Astrocyte of the cerebellum (primary cell): ENCODE results near the gene SLC6A17.

Experiments
- DNase-seq: peaks from one replicate; pipeline ENCODE4 v3.0.0-alpha.2; 2011; ENCODE audit warnings: low read depth
- H3K4me3 ChIP-seq: 2 replicates; pipeline ENCODE4 v1.5.1; 2011; ENCODE audit warnings: mild to moderate bottlenecking, low read depth, low read length, moderate library complexity
- CTCF ChIP-seq: IDR thresholded peaks from 2 replicates; pipeline ENCODE4 v1.5.1; 2012; ENCODE audit warnings: low read length, low read depth, moderate library complexity, mild to moderate bottlenecking; ENCODE audit errors: missing control alignments
- in situ Hi-C: cut with HindIII; loops from 2 replicates; pipeline ENCODE4 v1.10.0; 2017; ENCODE audit warnings: low sequenced_read_pairs

SLC6A17 gene

GRCh38 chr1:110197905-110198629 is 47.8 kb downstream of the SLC6A17 start:
- TF ChIP-seq CTCF, result no peak
- in situ Hi-C loops, result no loop called here
- no peak overlapping the region for H3K4me3 ChIP-seq
- DNase-seq, result no peak

- in situ Hi-C loops, result no loop called here
- no peak overlapping the region for H3K4me3 ChIP-seq
- no peak for DNase-seq
- TF ChIP-seq CTCF, result no peak
Measured at GRCh38 chr1:110198746-110199145, 48.5 kb downstream of the SLC6A17 start.

- TF ChIP-seq CTCF, result no peak
- in situ Hi-C loops, result no loop called here
- no peak overlapping the region for H3K4me3 ChIP-seq
- no peak for DNase-seq
Measured at GRCh38 chr1:110200190-110200589, 49.9 kb downstream of the SLC6A17 start.

- no peak for DNase-seq
- no peak overlapping the region for H3K4me3 ChIP-seq
- in situ Hi-C loops, result no loop called here
- TF ChIP-seq CTCF, result no peak
Measured at GRCh38 chr1:110200666-110201065, 50.4 kb downstream of the SLC6A17 start.

- H3K4me3 ChIP-seq, result no peak overlapping the region
- no peak for TF ChIP-seq CTCF
- in situ Hi-C loops, result no loop called here
- DNase-seq, result no peak
Measured at GRCh38 chr1:110201157-110201825, 51.0 kb downstream of the SLC6A17 start.

GRCh38 chr1:110203021-110203661 is 52.8 kb downstream of the SLC6A17 start:
- peak; percentile 80 for TF ChIP-seq CTCF
- DNase-seq, result peak; percentile 42
- in situ Hi-C loops, result no loop called here

More at GRCh38 chr1:110203021-110203661, 52.8 kb downstream of the SLC6A17 start:
- H3K4me3 ChIP-seq, result no peak overlapping the region
